Rectal smooth muscle tissue (tissue), 1 donor: ENCODE data around the gene ZNF575.
A peak's percentile ranks its signal among the peaks of the same experiment; 100 is the strongest.

Experiments used
- H3K27ac ChIP-seq: one replicate; pipeline ENCODE4 v1.7.0; 2013; ENCODE audit warnings: low read depth, low read length, inconsistent platforms
- H3K27me3 ChIP-seq: one replicate; pipeline ENCODE4 v1.7.0; 2013; ENCODE audit warnings: low read length; ENCODE audit not compliant: control insufficient read depth, insufficient read depth
- H3K36me3 ChIP-seq: one replicate; pipeline ENCODE4 v1.7.0; 2013; ENCODE audit warnings: low read length; ENCODE audit not compliant: control insufficient read depth, insufficient read depth
- H3K4me1 ChIP-seq: one replicate; pipeline ENCODE4 v1.7.0; 2013; ENCODE audit warnings: low read length; ENCODE audit not compliant: control insufficient read depth, insufficient read depth
- H3K4me3 ChIP-seq: one replicate; pipeline ENCODE4 v1.7.0; 2013; ENCODE audit warnings: low read length
- H3K9ac ChIP-seq: one replicate; pipeline ENCODE4 v1.7.0; 2013; ENCODE audit warnings: low read length

The ZNF575 gene

DNA sequence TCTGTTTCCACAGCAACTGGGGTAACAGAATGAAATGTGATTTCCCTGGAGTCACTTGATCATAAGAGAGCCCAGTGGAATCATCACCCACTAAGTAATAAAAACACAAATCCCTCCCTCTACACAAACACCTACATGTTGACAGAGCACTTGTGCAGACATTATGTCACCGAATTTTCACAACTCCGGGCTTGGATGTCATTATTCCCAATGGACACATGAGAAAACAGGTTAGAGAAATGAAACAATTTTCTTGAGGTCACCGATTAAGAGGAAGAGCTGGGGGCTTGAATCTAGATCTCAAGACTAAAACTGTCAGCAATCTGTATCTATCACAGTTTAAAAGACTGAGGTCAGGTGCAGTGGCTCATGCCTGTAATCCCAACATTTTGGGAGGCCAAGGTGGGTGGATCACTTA, 39.2 kb downstream of the ZNF575 start:
- no peaks in the 10 kb centered on the region for H3K36me3 ChIP-seq
- H3K27me3 ChIP-seq: no peaks in the 10 kb centered on the region
- peaks cover 7% of the 10 kb centered on the region for H3K4me1 ChIP-seq
- H3K27ac ChIP-seq: no peak overlapping the region
- no peak overlapping the region for H3K4me3 ChIP-seq
- no peak overlapping the region for H3K9ac ChIP-seq

DNA sequence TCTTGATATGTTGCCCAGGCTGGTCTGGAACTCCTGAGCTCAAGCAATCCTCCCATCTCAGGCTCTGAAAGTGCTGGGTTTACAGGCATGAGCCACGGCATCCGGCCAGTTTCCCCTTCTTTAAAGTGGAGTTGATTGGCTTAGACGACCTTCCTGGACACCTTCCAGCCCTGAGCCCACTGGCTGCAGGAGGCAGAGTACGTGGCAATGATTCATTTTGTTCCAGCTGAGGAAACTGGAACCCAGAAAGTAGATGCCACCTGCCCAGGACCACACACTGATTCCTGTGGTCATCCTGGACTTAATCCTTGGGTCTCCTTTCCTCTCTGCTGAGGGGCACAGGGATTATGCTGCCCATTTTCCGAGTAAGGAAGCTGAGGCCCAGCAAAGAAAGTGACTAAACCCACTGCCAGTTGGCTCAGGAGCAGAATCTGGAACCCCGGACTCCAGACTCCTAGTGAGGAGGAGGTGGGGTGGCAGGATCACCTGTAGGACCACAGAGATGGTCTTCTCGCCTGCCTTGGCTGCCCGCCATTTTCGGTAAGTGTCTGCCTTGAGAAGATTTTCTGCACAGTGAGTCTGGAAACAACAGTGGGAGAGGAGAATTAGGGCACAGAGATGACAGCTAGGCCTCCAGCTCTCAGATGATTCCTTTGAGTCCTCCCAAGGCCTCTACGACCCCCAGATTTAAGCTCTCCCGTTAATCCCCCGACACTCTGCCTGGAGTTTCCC, 41.6 kb downstream of the ZNF575 start:
- peak overlapping the region; percentile 98 for H3K4me3 ChIP-seq
- peak overlapping the region; percentile 93 for H3K27ac ChIP-seq
- no peaks in the 10 kb centered on the region for H3K36me3 ChIP-seq
- peaks cover 7% of the 10 kb centered on the region for H3K4me1 ChIP-seq
- H3K27me3 ChIP-seq: no peaks in the 10 kb centered on the region
- H3K9ac ChIP-seq: peak overlapping the region; percentile 92

DNA sequence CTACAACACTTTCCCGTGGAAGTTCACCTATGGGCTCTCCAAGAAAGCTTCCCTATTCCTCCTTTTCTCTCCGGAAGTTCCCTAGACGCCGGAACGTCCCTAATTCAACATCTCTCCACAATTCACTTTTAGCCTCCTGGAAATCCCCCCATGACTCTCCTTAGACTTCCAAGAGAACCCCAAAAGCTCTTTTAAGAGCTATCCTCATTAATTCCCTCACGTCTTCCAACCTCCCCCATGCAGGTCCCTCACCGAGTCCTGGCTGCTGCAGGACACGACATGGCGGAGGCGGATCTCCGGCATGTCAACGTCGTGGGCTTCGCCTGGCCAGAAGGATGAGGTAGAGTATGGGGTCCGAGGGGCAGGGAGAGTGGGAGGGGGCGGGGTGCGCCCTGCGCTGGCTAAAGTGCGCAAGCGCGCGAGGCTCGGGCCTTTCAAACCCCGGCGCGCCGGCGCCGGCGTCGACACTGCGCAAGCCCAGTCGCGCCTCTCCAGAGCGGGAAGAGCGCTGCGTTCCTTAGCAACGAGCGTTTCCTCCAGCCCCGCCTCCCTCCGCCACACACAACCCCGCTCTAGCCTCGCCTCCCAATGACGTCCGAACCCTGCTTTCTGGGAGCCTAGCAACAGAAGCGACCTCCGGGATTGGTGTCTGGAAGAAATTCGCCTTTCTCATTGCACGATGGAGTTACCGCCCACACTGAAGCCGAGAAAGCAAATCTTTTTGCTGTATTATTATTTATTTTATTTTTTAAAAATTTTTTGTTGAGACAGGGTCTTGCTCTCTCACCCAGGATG, 42.4 kb downstream of the ZNF575 start, which contains the start of the genes PINLYP and XRCC1:
Gene PINLYP, plus strand, starts transcription at position 646 of the 795 bp plus-strand sequence. CDS start 1,391 bp downstream, outside the sequence.
Gene XRCC1, minus strand, starts transcription at position 372 of the 795 bp plus-strand sequence. Its CDS starts 69 bp downstream, at position 303.
- Histone ChIP-seq H3K9ac (peak within 1 kb of the TSS; percentile 92), H3K4me3 (peak within 1 kb of the TSS; percentile 98)

DNA sequence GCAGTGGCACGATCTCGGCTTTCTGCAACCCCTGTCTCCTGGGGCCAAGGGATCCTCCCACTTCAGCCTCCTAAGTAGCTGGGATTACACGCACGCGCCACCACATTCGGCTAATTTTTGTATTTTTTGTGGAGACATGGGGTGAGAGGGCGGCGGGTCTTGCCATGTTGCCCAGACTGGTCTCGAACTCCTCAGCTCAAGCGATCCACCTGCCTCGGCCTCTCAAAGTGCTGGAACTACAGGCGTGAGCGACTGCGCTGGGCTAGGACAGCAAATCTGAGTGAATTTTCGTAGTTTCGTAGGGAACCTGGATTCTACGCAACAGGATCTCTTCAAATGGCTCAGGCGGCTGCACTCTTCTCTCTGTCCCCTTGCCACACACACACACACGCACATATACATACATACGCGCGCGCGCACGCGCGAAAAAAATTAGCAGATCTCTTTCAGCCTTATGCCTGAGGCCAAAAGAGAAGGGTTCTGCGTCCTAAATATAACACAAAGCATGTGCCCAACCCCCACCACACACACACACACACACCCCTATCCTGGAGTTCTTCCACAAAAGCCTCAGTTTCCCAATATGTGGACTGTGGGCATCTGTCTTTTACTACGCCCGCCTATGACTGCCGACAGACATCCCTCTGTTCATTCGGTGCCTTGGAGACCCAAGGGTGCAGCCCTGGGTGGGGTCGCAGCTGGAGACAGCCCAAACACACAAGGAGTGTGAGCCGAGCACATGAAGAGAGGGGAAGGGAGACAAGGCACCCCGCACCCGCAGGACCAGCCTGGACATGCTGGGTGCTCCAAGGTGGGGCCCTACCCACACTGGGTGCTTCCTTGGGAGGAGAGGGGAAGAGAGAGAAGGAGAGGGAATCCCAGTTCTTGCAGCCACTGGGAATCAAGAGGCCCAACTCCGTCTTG, 43.2 kb downstream of the ZNF575 start:
- H3K27ac ChIP-seq: no peak overlapping the region
- H3K4me1 ChIP-seq: peaks cover 16% of the 10 kb centered on the region
- H3K4me3 ChIP-seq: peak overlapping the region; percentile 31
- no peaks in the 10 kb centered on the region for H3K27me3 ChIP-seq
- H3K36me3 ChIP-seq: no peaks in the 10 kb centered on the region
- no peak overlapping the region for H3K9ac ChIP-seq

More for the DNA sequence above, 42.4 kb downstream of the ZNF575 start, which contains the start of the genes PINLYP and XRCC1:
- Histone ChIP-seq H3K36me3 (no peaks in the 10 kb centered on the region), H3K4me1 (peaks cover 13% of the 10 kb centered on the region), H3K27me3 (no peaks in the 10 kb centered on the region), H3K27ac (peak within 1 kb of the TSS; percentile 93)

DNA sequence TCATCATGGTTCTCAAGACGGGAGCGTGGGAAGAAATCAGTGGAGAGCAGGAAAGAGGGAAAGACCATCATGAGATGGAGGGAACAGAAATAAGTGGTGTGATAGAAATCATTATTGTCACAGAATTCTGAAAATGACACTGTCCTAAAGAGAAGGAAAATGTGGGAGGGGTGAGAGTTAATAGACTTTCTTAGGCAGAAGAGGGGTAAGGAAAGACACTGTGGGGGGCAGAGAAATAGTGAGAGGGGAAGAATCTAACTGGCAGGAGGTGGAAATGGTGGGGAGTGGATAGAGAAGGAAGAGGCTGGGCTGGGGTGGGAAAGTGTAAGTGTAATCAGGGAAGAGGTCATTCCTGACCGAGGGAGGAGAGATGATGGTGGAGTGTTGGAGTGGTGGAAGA, 45.8 kb downstream of the ZNF575 start:
- no peak overlapping the region for H3K4me3 ChIP-seq
- H3K27me3 ChIP-seq: no peaks in the 10 kb centered on the region
- H3K27ac ChIP-seq: no peak overlapping the region
- H3K9ac ChIP-seq: no peak overlapping the region
- no peaks in the 10 kb centered on the region for H3K36me3 ChIP-seq
- H3K4me1 ChIP-seq: peaks cover 17% of the 10 kb centered on the region

DNA sequence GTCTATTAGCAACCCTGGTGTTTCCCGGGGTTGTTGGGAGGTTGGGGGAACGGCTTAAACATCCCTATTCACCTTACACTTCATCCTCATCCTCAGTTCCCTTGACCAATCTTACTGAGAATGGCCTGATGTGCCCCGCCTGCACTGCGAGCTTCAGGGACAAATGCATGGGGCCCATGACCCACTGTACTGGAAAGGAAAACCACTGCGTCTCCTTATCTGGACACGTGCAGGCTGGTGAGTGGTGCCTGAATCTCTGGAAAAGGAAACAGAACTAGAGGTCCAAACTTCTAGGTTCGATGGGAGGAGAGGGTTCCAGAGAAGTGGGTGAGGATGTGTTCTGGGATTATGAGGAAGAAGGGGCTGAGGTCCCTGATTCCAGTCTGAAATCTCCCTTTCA, 48.5 kb downstream of the ZNF575 start:
- Histone ChIP-seq H3K27ac (peak overlapping the region; percentile 3), H3K9ac (no peak overlapping the region), H3K4me1 (peaks cover 10% of the 10 kb centered on the region), H3K27me3 (no peaks in the 10 kb centered on the region), H3K4me3 (peak overlapping the region; percentile 32), H3K36me3 (no peaks in the 10 kb centered on the region)

DNA sequence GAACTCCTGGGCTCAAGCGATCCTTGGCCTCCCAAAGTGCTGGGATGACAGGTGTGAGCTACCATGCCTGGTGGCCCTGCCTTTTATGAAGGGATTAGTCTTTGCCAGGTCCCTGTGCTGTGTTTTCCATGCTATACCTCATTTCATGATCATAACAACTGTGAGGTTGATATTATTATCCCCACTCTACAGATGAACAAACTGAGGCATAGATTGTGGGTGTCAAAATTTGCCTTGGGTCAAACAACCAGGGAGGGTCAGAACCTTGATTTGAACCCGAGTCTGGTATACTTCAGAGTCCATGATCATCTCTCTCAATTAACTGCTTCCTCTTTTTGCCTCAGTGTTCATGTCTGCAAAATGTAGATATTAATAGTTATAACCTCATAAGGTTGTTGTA, 49.5 kb downstream of the ZNF575 start:
- H3K4me3 ChIP-seq: no peak overlapping the region
- H3K27ac ChIP-seq: no peak overlapping the region
- no peak overlapping the region for H3K9ac ChIP-seq
- no peaks in the 10 kb centered on the region for H3K36me3 ChIP-seq
- H3K27me3 ChIP-seq: no peaks in the 10 kb centered on the region
- H3K4me1 ChIP-seq: peaks cover 10% of the 10 kb centered on the region

DNA sequence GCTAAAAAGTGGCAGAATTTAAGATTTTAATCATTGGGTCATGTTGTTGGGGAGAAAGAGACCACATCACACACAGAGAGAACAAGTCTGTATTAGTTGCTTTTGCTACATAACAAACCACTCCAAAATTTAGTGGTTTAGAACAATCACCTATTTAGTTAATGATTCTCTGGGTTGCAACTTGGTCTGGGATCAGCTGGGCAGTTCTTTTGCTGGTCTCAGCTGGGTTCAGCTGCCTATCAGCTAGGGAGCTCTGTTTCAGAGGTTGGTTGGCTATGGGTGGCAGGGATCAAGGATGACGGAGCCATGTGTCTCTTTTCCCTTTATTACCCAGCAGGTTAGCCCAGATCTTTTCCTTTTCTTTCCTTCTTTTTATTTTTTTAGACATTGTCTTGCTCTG, 51.5 kb downstream of the ZNF575 start:
- no peak overlapping the region for H3K27ac ChIP-seq
- no peak overlapping the region for H3K4me3 ChIP-seq
- no peaks in the 10 kb centered on the region for H3K36me3 ChIP-seq
- H3K4me1 ChIP-seq: peaks cover 10% of the 10 kb centered on the region
- H3K27me3 ChIP-seq: no peaks in the 10 kb centered on the region
- no peak overlapping the region for H3K9ac ChIP-seq
